HG02943 (cell line): ENCODE measurements around the gene AKR1C3.
"Not testable (repeated sequence)": the region's sequence is repeated elsewhere in the genome, so short reads cannot be mapped to it uniquely, and the experiment has no call there.

ENCODE experiments used
- ATAC-seq: cut with Tn5 transposase; IDR thresholded peaks from one replicate; pipeline ENCODE4 v1.9.1; 2021; ENCODE audit warnings: mild to moderate bottlenecking, low read depth, moderate library complexity; ENCODE audit not compliant: unreplicated experiment

The AKR1C3 gene

GRCh38 chr10:5081091-5081490, 13.1 kb upstream of the AKR1C3 start:
- ATAC-seq, result no peak

- no peak for ATAC-seq
These were observed 5.4 kb upstream of the AKR1C3 start for GRCh38 chr10:5088703-5089261.

GRCh38 chr10:5089865-5090264, 4.3 kb upstream of the AKR1C3 start:
- ATAC-seq, result no peak

- ATAC-seq, result no peak
These were observed 3.7 kb upstream of the AKR1C3 start for GRCh38 chr10:5090551-5090950.

GRCh38 chr10:5091196-5091595, 3.0 kb upstream of the AKR1C3 start:
- no peak for ATAC-seq

- no peak for ATAC-seq
These were observed 1.8 kb upstream of the AKR1C3 start for GRCh38 chr10:5092375-5092774.

- no peak for ATAC-seq
These were observed 1.1 kb upstream of the AKR1C3 start for GRCh38 chr10:5092848-5093790.

GRCh38 chr10:5095687-5096086, 1.5 kb downstream of the AKR1C3 start:
- no peak for ATAC-seq

GRCh38 chr10:5096108-5096507, 1.9 kb downstream of the AKR1C3 start:
- ATAC-seq, result no peak

GRCh38 chr10:5102479-5102878, 8.3 kb downstream of the AKR1C3 start:
- not testable (repeated sequence) for ATAC-seq

- ATAC-seq, result no peak
These were observed 9.3 kb downstream of the AKR1C3 start for GRCh38 chr10:5103481-5103880.

- no peak for ATAC-seq
These were observed 11.4 kb downstream of the AKR1C3 start for GRCh38 chr10:5105626-5106025.

- ATAC-seq, result no peak
These were observed 12.3 kb downstream of the AKR1C3 start for GRCh38 chr10:5106553-5106952.

- no peak for ATAC-seq
These were observed 13.8 kb downstream of the AKR1C3 start for GRCh38 chr10:5107860-5108526.

GRCh38 chr10:5108658-5109416, 14.6 kb downstream of the AKR1C3 start:
- ATAC-seq, result no peak

- ATAC-seq, result not testable (repeated sequence)
These were observed 15.6 kb downstream of the AKR1C3 start for GRCh38 chr10:5109861-5110260.

GRCh38 chr10:5116621-5117020, 22.4 kb downstream of the AKR1C3 start:
- ATAC-seq, result no peak

GRCh38 chr10:5117026-5117425, 22.8 kb downstream of the AKR1C3 start:
- ATAC-seq, result no peak

GRCh38 chr10:5119997-5120396, 25.8 kb downstream of the AKR1C3 start:
- ATAC-seq, result not testable (repeated sequence)

GRCh38 chr10:5123886-5124285, 29.7 kb downstream of the AKR1C3 start:
- ATAC-seq, result no peak
